Spleen (tissue), 7 donors: ENCODE results near the gene TLE1.

Source experiments
- POLR2A ChIP-seq, 3 donors: fragments of 450-650 bp; IDR thresholded peaks; one replicate each; pipeline ENCODE4 v1.5.1; 2017; ENCODE audit warnings: antibody characterized with exemption in 3 of 3, mild to moderate bottlenecking in 1 of 3
- TF ChIP-seq, protein P1 (sequence below), 11 experiments: fragments of 200-600 bp in 7 of 11; fragments of 450-650 bp in 4 of 11; sonication (generic) in 4 of 11; IDR thresholded peaks in 8 of 11; conservative IDR thresholded peaks in 3 of 11; 1 replicate in 7 of 11; 2 replicates in 4 of 11; pipeline versions ENCODE4 v1.4.0 to v1.8.0; 2016 to 2021; ENCODE audit warnings: antibody characterized with exemption in 11 of 11, inconsistent platforms in 4 of 11, mild to moderate bottlenecking in 1 of 11
- donor health status: DM: no; HTN: no; CAD: no; lungs with moderate emphysema.
- donor health status: DM: no; HTN: no; CAD: no.
- donor health status: DM: no; HTN: no; CAD: no.

DNA sequence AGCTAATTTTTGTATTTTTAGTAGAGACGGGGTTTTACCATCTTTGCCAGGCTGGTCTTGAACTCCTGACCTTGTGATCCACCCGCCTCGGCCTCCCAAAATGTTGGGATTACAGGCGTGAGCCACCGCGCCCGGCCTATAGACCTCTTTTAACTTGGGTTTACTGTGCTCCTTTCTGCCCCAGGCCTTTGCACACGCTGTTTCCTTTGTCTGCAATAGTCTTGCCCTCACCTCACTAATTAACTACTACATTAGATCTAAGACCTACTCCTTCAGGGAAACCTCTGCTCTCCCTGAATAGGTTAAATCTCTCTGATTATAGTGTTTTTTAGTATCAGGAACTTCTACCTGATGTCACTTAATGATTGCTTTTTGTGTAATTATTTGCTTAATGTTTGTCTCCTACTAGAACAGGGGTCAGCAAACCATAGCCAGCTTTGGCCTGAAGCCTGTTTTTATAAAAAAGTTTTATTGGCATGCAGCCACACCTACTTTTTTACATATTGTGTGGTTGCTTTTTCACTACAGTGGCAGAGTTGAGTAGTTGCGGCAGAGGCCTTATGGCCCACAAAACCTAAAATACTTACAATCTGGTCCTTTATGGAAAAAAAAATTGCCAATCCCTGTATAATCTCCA, 31.2 kb upstream of the TLE1 start:
- TF ChIP-seq, protein P1, sequence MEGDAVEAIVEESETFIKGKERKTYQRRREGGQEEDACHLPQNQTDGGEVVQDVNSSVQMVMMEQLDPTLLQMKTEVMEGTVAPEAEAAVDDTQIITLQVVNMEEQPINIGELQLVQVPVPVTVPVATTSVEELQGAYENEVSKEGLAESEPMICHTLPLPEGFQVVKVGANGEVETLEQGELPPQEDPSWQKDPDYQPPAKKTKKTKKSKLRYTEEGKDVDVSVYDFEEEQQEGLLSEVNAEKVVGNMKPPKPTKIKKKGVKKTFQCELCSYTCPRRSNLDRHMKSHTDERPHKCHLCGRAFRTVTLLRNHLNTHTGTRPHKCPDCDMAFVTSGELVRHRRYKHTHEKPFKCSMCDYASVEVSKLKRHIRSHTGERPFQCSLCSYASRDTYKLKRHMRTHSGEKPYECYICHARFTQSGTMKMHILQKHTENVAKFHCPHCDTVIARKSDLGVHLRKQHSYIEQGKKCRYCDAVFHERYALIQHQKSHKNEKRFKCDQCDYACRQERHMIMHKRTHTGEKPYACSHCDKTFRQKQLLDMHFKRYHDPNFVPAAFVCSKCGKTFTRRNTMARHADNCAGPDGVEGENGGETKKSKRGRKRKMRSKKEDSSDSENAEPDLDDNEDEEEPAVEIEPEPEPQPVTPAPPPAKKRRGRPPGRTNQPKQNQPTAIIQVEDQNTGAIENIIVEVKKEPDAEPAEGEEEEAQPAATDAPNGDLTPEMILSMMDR (IDR thresholded peaks at IDR 0.05 in 8 of 11, conservative IDR thresholded peaks at IDR 0.05 in 3 of 11) = no peak
- TF ChIP-seq POLR2A (IDR thresholded peaks at IDR 0.05) = peak in 1 of 3 donors; percentile 7
